Right cardiac atrium (tissue), 5 donors: ENCODE data around the gene MRS2. TPM values are rescaled to one million over a fixed set of nuclear protein-coding genes. Genes with fewer than 3 reads are reported as not detected.
"Not testable (repeated sequence)": the region's sequence is repeated elsewhere in the genome, so short reads cannot be mapped to it uniquely, and the experiment has no call there.

Experiments used
- ATAC-seq, 2 donors: fragments of 200-7000 bp; cut with Tn5 transposase; one replicate each; pipeline versions ENCODE4 v1.8.0 to v1.9.1; 2020; ENCODE audit warnings: moderate library complexity in 2 of 2, mild to moderate bottlenecking in 1 of 2
- DNase-seq, 3 donors: peaks; one replicate each; pipeline ENCODE4 v3.0.0-alpha.2; 2020
- H3K27ac ChIP-seq: one replicate; pipeline ENCODE4 v1.5.1; 2013; ENCODE audit warnings: mild to moderate bottlenecking, low read length, control low read depth, moderate library complexity
- H3K27me3 ChIP-seq: one replicate; pipeline ENCODE4 v1.6.1; 2013; ENCODE audit not compliant: control insufficient read depth, insufficient read depth
- H3K4me1 ChIP-seq: one replicate; pipeline ENCODE4 v1.6.1; 2013; ENCODE audit warnings: low read length; ENCODE audit not compliant: control insufficient read depth, insufficient read depth
- H3K4me3 ChIP-seq: one replicate; pipeline ENCODE4 v1.5.1; 2013; ENCODE audit warnings: low read length, control low read depth
- H3K9me3 ChIP-seq: one replicate; pipeline ENCODE4 v1.6.1; 2013; ENCODE audit warnings: low read length; ENCODE audit not compliant: control insufficient read depth
- WGBS: extraction: QIAGEN DNeasy Blood & Tissue Kit; methylation state at CpG from one replicate; pipeline ENCODE4 v1.1.7; 2013; 5-methylcytosine and 5-hydroxymethylcytosine counted together
- intact Hi-C, 4 donors: fragments of 100-400 bp; cut with DNase I; formaldehyde crosslinking; loops; one replicate each; pipeline versions ENCODE4 v1.11.0 to v1.14.0; 2022 to 2023
- polyA plus RNA-seq: library from polyadenylated mRNA; stranded (reverse); fragments of 200-250 nt; gene quantifications from one replicate; pipeline ENCODE4 v1.2.3, GENCODE V29; 2013
- total RNA-seq, 4 donors: library from RNA; stranded (reverse); fragmentation: NEBNext Ultra II Directional; extraction: Animal tissue kit (Norgen Biotek cat#: 25700); gene quantifications; one replicate each; pipeline ENCODE4 v1.2.1, GENCODE V29; 2021
- donor health status: healthy with polysubstance abuse.
- donor health status: DM: no; HTN: yes; CAD: no.
- donor health status: DM: no; HTN: no; CAD: no.
- donor health status: DM: no; HTN: yes; CAD: no; lungs with severe emphysema.
- donor health status: DM: yes; HTN: yes; CAD: no.

The MRS2 gene
- total and polyA plus RNA-seq, 5 donors: 30.3 to 45.3 (median 39.3) TPM

GRCh38 chr6:24408719-24409410, 6.1 kb downstream of the MRS2 start:
- intact Hi-C loops: no loop called here
- 86% methylated on average over 2 of the region's 2 CpGs for WGBS
- Histone ChIP-seq H3K4me3 (no peak overlapping the region), H3K27me3 (no peaks in the 10 kb centered on the region), H3K4me1 (no peaks in the 10 kb centered on the region), H3K9me3 (no peaks in the 10 kb centered on the region), H3K27ac (no peak overlapping the region)
- no peak for DNase-seq
- no peak for ATAC-seq

DNA sequence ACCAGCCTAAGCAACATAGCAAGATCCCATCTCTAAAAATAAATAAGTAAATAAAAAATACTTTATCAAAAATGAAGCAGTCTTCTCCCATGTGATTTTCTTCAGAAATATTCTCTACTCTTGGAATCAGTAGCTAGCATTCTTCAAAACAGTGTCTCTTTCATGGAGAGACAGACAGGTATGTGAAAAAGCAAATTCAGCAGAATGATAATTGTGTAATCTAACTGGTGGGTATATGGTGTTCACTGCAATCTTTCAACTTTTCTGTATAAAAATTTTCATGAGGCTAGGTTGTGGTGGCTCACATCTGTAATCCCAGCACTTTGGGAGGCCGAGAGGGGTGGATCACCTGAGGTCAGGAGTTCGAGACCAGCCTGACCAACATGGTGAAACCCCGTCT, 7.9 kb downstream of the MRS2 start:
- Histone ChIP-seq H3K27me3 (no peaks in the 10 kb centered on the region), H3K9me3 (no peaks in the 10 kb centered on the region), H3K4me3 (no peak overlapping the region), H3K4me1 (no peaks in the 10 kb centered on the region), H3K27ac (no peak overlapping the region)
- no peak for DNase-seq
- 97% methylated on average over 3 of the region's 3 CpGs for WGBS
- no peak for ATAC-seq
- intact Hi-C loops: no loop called here

DNA sequence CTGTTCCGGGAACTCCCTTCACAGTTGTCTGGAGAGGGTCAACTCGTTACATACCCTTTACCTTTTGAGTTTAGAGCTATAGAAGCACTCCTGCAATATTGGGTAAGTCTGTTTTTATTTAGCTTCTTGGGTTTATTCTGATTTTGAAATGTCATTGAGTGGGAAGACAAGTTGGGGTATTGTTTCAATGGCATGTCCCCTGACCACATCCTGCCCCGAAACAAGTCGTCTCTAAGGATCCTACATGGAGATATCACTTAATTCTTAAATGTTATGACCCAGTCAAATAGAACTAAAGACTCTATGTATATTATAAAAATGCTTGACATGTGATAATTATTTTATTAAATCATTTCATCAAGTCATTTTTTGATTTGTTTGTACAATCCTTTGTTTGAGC, 9.6 kb downstream of the MRS2 start:
- DNase-seq (no peak), ATAC-seq (no peak)
- intact Hi-C loops: no loop called here
- 91% methylated on average over 4 of the region's 4 CpGs for WGBS
- no peaks in the 10 kb centered on the region for H3K27me3 ChIP-seq
- no peaks in the 10 kb centered on the region for H3K4me1 ChIP-seq
- no peak overlapping the region for H3K27ac ChIP-seq
- no peaks in the 10 kb centered on the region for H3K9me3 ChIP-seq
- no peak overlapping the region for H3K4me3 ChIP-seq

- ATAC-seq, H3K4me1 ChIP-seq, intact Hi-C loops, DNase-seq, H3K27me3 ChIP-seq, H3K4me3 ChIP-seq, H3K27ac ChIP-seq, H3K9me3 ChIP-seq: not testable (repeated sequence)
- WGBS: 96% methylated on average over 15 of the region's 15 CpGs
Measured at GRCh38 chr6:24414531-24414930, 11.8 kb downstream of the MRS2 start.

GRCh38 chr6:24415753-24416152, 13.0 kb downstream of the MRS2 start:
- no peak for DNase-seq
- Histone ChIP-seq H3K27me3 (no peaks in the 10 kb centered on the region), H3K4me1 (no peaks in the 10 kb centered on the region), H3K9me3 (no peaks in the 10 kb centered on the region), H3K27ac (no peak overlapping the region), H3K4me3 (no peak overlapping the region)
- intact Hi-C loops: no loop called here
- no peak for ATAC-seq
- 87% methylated on average over 4 of the region's 4 CpGs for WGBS

DNA sequence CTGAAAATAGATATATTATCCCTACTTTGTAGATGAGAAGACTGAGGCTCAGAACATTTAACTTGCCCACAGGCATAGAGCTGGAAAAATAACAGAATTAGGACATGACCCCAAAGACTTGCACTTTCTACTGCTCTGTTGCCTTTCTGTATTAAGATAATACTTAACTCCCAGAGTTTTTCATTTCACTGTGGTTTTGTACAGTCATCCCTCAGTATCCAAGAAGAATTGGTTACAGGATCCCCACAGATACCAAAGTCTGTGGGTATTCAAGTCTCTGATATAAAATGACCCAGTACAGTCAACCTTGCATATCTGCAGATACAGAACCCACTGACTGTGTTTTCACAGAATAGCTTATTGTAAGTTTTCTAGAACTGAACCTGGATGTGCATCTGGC, 16.8 kb downstream of the MRS2 start:
- intact Hi-C loops: no loop called here
- Histone ChIP-seq H3K9me3 (no peaks in the 10 kb centered on the region), H3K27me3 (no peaks in the 10 kb centered on the region), H3K27ac (no peak overlapping the region), H3K4me3 (no peak overlapping the region), H3K4me1 (no peaks in the 10 kb centered on the region)
- DNase-seq: no peak
- no peak for ATAC-seq

DNA sequence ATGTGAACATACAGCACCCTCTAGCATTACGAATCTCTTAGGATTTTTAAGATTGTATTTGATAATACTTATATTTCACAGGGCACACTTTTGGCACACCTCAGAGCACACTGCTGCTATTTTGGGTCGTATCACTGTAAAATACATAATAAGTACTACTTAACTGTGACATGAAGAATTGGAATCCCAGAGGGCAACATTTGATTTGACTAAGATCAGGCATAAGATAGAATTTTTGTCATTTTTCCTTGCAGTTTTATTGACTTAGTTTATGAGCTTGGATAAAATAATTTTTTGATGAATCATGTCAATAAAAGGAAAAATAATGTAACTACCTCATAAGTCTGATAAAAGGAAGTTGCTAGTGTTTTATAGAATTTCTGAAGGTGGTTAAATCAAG, 22.4 kb downstream of the MRS2 start:
- ATAC-seq: no peak
- intact Hi-C loops: loop anchor here in 1 of 4 donors (10.0 kb wide), 1 partner anchor 270 kb away; no protein-coding TSS in a partner anchor
- no peak for DNase-seq
- H3K4me1 ChIP-seq: no peaks in the 10 kb centered on the region
- H3K9me3 ChIP-seq: no peaks in the 10 kb centered on the region
- no peaks in the 10 kb centered on the region for H3K27me3 ChIP-seq
- no peak overlapping the region for H3K27ac ChIP-seq
- no peak overlapping the region for H3K4me3 ChIP-seq
- WGBS: 75% methylated on average over 2 of the region's 2 CpGs

DNA sequence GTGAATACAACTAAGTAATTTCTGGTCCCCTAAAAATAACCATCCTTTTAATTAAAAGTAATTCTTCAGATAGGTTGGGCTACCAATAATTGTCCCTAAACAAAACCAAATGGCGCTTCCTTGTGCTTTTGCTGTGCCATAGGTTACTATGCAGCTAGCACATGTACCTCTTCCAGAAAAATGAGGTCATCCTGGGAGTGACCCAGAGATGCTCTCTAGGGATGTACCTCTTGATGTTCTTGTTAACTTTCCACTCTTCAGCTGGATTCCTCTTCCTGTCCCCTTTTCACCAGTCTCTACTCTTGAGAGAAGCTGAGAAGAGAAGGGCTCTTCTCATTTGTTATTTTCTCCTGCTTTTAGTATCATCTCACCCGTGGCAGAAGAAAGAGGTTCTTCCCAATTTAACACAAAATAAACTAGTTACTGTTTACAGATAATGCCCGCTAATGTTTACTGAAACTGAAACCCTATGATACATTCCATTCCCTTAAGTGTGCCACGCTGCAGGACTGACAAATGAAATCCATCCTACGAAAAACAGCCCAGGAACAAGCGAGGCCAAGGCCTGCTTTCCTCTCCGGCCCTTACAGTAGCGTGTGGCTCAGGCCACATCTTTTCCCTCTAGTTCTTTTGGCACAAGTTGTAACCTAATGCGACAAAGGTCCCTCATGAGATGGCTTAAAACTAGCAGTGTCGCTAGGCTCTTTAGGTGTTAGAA, 24.2 kb downstream of the MRS2 start:
- H3K9me3 ChIP-seq: no peaks in the 10 kb centered on the region
- WGBS: 83% methylated on average over 10 of the region's 10 CpGs
- no peak for DNase-seq
- intact Hi-C loops: loop anchor here in 1 of 4 donors (10.0 kb wide), 1 partner anchor 268 kb away; no protein-coding TSS in a partner anchor
- H3K27ac ChIP-seq: no peak overlapping the region
- H3K4me1 ChIP-seq: no peaks in the 10 kb centered on the region
- H3K4me3 ChIP-seq: no peak overlapping the region
- ATAC-seq: no peak
- no peaks in the 10 kb centered on the region for H3K27me3 ChIP-seq

- Histone ChIP-seq H3K4me1 (no peaks in the 10 kb centered on the region), H3K4me3 (no peak overlapping the region), H3K9me3 (no peaks in the 10 kb centered on the region), H3K27me3 (no peaks in the 10 kb centered on the region), H3K27ac (no peak overlapping the region)
- ATAC-seq (no peak), DNase-seq (no peak)
- 89% methylated on average over 2 of the region's 2 CpGs for WGBS
- intact Hi-C loops: loop anchor here in 1 of 4 donors (10.0 kb wide), 1 partner anchor 266 kb away; no protein-coding TSS in a partner anchor
Measured at GRCh38 chr6:24428615-24429014, 25.9 kb downstream of the MRS2 start.

DNA sequence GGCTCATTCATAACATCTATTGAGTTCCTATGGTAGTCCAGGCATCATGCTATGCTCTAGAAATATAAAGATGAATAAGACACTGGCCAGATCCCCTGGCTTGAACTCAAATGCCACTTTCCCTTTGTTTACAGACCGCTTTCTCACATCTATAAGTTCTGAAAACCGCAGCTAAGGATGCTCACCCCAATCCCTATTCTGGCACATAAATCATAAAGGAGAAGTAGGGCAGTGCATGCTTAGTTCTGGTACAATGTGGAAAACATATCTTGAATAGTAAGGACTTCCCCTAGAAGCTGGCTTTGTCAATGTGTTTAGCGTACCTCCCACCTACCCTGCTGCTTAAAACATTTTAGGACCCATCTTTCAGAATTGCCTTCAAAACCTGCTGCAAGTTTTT, 26.4 kb downstream of the MRS2 start:
- no peaks in the 10 kb centered on the region for H3K9me3 ChIP-seq

DNA sequence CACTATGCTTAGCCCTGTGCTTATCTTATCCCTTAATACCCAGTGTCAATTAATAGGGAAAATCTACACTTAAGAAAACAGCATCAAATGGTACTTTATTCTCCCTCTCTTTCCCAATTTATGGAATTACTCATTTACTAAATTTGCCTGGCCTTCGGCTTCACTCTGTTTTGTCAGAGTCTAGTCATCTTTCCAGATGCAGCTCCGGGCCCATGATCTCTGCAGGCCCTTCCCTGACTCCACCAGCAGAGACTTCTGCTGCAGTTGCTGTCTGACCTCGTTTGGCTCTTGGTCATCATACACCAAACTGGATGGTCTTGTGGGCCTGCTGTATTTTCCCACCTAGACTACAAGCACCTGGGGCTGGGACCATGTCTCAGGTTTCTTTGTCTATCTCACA, 27.4 kb downstream of the MRS2 start:
- 86% methylated on average over 3 of the region's 3 CpGs for WGBS
- intact Hi-C loops: no loop called here

More for the DNA sequence above, 26.4 kb downstream of the MRS2 start:
- intact Hi-C loops: loop anchor here in 1 of 4 donors (10.0 kb wide), 1 partner anchor 266 kb away; no protein-coding TSS in a partner anchor
- no peak for DNase-seq
- Histone ChIP-seq H3K27ac (no peak overlapping the region), H3K4me1 (no peaks in the 10 kb centered on the region), H3K27me3 (no peaks in the 10 kb centered on the region), H3K4me3 (no peak overlapping the region)
- no peak for ATAC-seq
- 81% methylated on average over 3 of the region's 3 CpGs for WGBS

More for the DNA sequence above, 27.4 kb downstream of the MRS2 start:
- no peaks in the 10 kb centered on the region for H3K27me3 ChIP-seq
- H3K27ac ChIP-seq: no peak overlapping the region
- no peak for ATAC-seq
- no peaks in the 10 kb centered on the region for H3K4me1 ChIP-seq
- H3K9me3 ChIP-seq: no peaks in the 10 kb centered on the region
- DNase-seq: no peak
- no peak overlapping the region for H3K4me3 ChIP-seq
